Measurements from ENCODE around the gene CD247. TPM values are rescaled to one million over a fixed set of nuclear protein-coding genes. Genes with fewer than 3 reads are reported as not detected.

Gene CD247
- total and polyA plus RNA-seq, 2 of the 4 experiments (the other 2 are of a cell fraction) = not detected

DNA sequence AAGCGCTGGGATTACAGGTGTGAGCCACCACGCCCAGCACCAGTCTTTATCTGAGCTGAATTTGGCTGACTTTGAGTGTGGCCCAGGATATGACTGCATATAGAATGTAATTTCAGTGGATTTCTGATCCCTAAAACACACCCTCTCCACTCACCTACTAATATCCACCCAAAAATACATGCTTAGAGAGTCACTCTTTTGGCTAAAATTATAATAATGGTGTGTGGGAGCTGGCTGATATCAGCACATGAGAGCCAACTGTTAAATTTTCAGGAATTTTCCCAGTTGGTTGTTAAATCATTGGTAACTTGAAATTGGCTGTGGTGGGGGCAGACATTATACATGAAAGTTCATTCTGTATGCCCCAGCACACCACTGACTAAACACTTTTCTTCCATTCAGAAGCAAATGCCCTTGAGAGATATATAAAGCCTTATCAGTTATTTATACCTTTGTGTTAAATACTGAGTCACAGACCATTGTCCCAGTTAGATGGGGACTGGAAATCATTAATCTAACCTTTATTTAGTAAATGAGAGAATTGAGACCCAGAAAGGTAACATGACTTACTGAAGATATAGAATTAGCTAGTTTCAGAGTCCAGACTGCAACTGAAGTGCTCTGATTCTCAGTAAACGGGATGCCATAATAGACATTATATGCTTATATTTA lies 9.9 kb upstream of the CD247 start:
- H3K79me1 ChIP-seq (ENCODE audit: low read depth in 1 of 2, low read length in 2 of 2) = no peaks in the 10 kb centered on the region
- in situ Hi-C loops (cut with MboI; ENCODE audit: low sequenced_read_pairs) = no loop called here

More for the DNA sequence above, 9.9 kb upstream of the CD247 start:
- H2AK9ac ChIP-seq (replicated peaks; ENCODE audit: low read depth, low read length, poor library complexity) = no peak overlapping the region
- DNase-seq (no peak), ATAC-seq (ENCODE audit: low read depth) (no peak)
- POLR2A ChIA-PET (ENCODE audit: unreplicated experiment) = no interaction called here
- H4K8ac ChIP-seq (ENCODE audit: low read depth in 2 of 2, low read length in 2 of 2) = no peak overlapping the region
- no TSS peak for BruUV-seq (replicated peaks)
- H3K4me3 ChIP-seq (ENCODE audit: insufficient read depth, low read depth, low read length) = no peak overlapping the region
- H2AK5ac ChIP-seq (ENCODE audit: low read depth, low read length) = no peak overlapping the region
- no peak overlapping the region for H4K5ac ChIP-seq (ENCODE audit: low read depth, low read length)
- WGBS, 2 experiments (ENCODE audit: extremely low coverage in 2 of 2, insufficient read length in 1 of 2) = no CpG with 5 or more reads among the region's 3 CpGs
- H3K14ac ChIP-seq (replicated peaks; ENCODE audit: low read depth, low read length) = no peak overlapping the region
- no peak overlapping the region for H2AFZ ChIP-seq (replicated peaks; ENCODE audit: low read length, poor library complexity)
- no peak overlapping the region for H3K27ac ChIP-seq (ENCODE audit: insufficient read depth, low read length)
- H3K36me3 ChIP-seq (ENCODE audit: control insufficient read depth, insufficient read depth, low read length) = no peaks in the 10 kb centered on the region
- H3K56ac ChIP-seq (ENCODE audit: extremely low read depth, insufficient read depth, low read length) = no peak overlapping the region
- no peak overlapping the region for H3K23ac ChIP-seq (ENCODE audit: low read depth, low read length)
- peaks cover 11% of the 10 kb centered on the region for H3K27me3 ChIP-seq (ENCODE audit: control insufficient read depth, insufficient read depth, low read length)
- H4K20me1 ChIP-seq (ENCODE audit: insufficient read depth, low read length) = no peaks in the 10 kb centered on the region
- no peak overlapping the region for H2BK15ac ChIP-seq (ENCODE audit: low read depth, low read length)
- H3K9me1 ChIP-seq (ENCODE audit: insufficient read depth, low read length) = no peaks in the 10 kb centered on the region
- no peak overlapping the region for H4K91ac ChIP-seq (ENCODE audit: insufficient read depth, low read depth, low read length)
- intact Hi-C loops (cut with micrococcal nuclease) = no loop called here
- TF ChIP-seq SMC3 (IDR thresholded peaks at IDR 0.05; ENCODE audit: low read depth, low read length) (no peak), POLR2A (IDR thresholded peaks at IDR 0.05; ENCODE audit: low read depth, low read length) (no peak), CHD1 (IDR thresholded peaks at IDR 0.05; ENCODE audit: low read depth, low read length) (no peak), USF2 (IDR thresholded peaks at IDR 0.05; ENCODE audit: low read depth, low read length) (no peak), CEBPB (IDR thresholded peaks at IDR 0.05; ENCODE audit: low read depth, low read length) (no peak), MAFK (IDR thresholded peaks at IDR 0.05; ENCODE audit: low read depth, low read length) (no peak), BHLHE40 (IDR thresholded peaks at IDR 0.05; ENCODE audit: low read depth, low read length) (no peak), NFE2L2 (IDR thresholded peaks at IDR 0.05; ENCODE audit: low read depth, low read length) (no peak), RAD21 (IDR thresholded peaks at IDR 0.05; ENCODE audit: low read length) (no peak), RFX5 (IDR thresholded peaks at IDR 0.05; ENCODE audit: low read depth, low read length) (no peak)
- TF ChIP-seq, protein P1, sequence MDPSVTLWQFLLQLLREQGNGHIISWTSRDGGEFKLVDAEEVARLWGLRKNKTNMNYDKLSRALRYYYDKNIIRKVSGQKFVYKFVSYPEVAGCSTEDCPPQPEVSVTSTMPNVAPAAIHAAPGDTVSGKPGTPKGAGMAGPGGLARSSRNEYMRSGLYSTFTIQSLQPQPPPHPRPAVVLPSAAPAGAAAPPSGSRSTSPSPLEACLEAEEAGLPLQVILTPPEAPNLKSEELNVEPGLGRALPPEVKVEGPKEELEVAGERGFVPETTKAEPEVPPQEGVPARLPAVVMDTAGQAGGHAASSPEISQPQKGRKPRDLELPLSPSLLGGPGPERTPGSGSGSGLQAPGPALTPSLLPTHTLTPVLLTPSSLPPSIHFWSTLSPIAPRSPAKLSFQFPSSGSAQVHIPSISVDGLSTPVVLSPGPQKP (IDR thresholded peaks at IDR 0.05; ENCODE audit: borderline replicate concordance, low read depth, low read length) = no peak
- H3K4ac ChIP-seq (ENCODE audit: low read depth, low read length) = no peak overlapping the region
- no peak overlapping the region for H2BK20ac ChIP-seq (ENCODE audit: low read depth, low read length)
- dilution Hi-C loops (cut with HindIII; ENCODE audit: low sequenced_read_pairs, unreplicated experiment) = no loop called here
- H3K4me1 ChIP-seq (ENCODE audit: control insufficient read depth, insufficient read depth, low read length) = no peaks in the 10 kb centered on the region
- H2BK5ac ChIP-seq (ENCODE audit: low read depth, low read length, poor library complexity, severe bottlenecking) = no peak overlapping the region
- CTCF ChIA-PET = interaction anchor here (0.6 to 1.3 kb wide), 3 partner anchors 11 to 134 kb away, joined by 3 to 4 read pairs (median 4); no protein-coding TSS in a partner anchor
- H2BK120ac ChIP-seq (ENCODE audit: low read depth, low read length) = no peak overlapping the region
- no peak overlapping the region for H3K18ac ChIP-seq (ENCODE audit: low read depth, low read length)
- H3K4me2 ChIP-seq (ENCODE audit: low read depth, low read length) = no peak overlapping the region
- H3K9ac ChIP-seq (ENCODE audit: low read depth, low read length) = no peak overlapping the region
- no peaks in the 10 kb centered on the region for H3K9me3 ChIP-seq (ENCODE audit: control insufficient read depth, insufficient read depth, low read length)
